Activated CD8-positive, alpha-beta memory T cell treated with anti-CD3 and anti-CD28 coated beads for 36 hours (primary cell): ENCODE data around the gene TUSC2. TPM values are rescaled to one million over a fixed set of nuclear protein-coding genes. Genes with fewer than 3 reads are reported as not detected.

ENCODE experiments used
- CTCF ChIA-PET: fragments of 350-600 bp; sonication (Branson Sonifier 250); formaldehyde crosslinking; loops from one replicate; lab custom pipeline; 2021; ENCODE audit warnings: antibody characterized with exemption; lab: Charles Lee
- POLR2A ChIA-PET: fragments of 350-600 bp; sonication (Branson Sonifier 250); formaldehyde crosslinking; loops from one replicate; lab custom pipeline; 2021; ENCODE audit warnings: antibody characterized with exemption; lab: Charles Lee
- total RNA-seq, 2 experiments: library from RNA; stranded (reverse); gene quantifications; one replicate each; pipeline ENCODE4 v1.2.3, GENCODE V29; 2021

Gene TUSC2
- total RNA-seq, 2 experiments from 2014 or later = 33.6 TPM

DNA sequence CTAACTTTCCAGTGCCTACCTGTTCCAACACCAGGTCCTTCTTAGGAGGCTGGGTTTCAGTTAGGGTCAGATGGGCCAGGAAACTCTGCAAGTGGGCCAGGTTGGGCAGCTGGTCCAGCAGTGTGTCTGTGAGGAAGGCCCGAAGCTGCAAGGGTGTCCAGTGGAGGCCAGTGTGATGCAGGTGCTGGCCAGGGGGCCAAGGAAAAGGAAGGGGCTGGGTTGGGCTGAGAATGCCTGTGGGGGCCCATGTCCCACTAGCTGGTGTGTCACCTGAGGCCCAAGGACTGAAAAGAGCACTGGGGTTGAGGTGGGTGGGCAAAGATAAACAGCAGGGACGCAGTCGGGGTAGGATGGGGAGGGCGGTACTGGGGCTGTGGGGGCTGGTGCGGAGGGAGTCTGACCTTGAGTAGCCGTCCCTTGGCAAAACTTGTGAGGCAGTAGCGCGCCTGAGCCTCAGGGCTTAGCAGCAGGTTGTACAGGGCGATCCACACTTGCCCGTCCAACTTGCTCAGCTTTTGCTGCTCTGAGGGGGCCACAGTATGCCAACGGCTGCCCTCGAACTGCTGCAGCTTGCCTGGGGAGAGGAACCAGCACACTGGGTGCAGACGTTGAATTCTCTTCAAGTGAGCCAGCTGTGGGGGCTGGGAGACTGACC is 14.1 kb upstream of the TUSC2 start:
- CTCF ChIA-PET = interaction anchor here (0.6 to 0.9 kb wide), 2 partner anchors 227 to 260 kb away, joined by 3 to 4 read pairs; partner anchors contain the start of gene HEMK1
- POLR2A ChIA-PET = interaction anchor here (1.0 kb wide), 1 partner anchor 8 kb away, joined by 5 read pairs; the partner anchor contains the start of genes CYB561D2 and NPRL2

DNA sequence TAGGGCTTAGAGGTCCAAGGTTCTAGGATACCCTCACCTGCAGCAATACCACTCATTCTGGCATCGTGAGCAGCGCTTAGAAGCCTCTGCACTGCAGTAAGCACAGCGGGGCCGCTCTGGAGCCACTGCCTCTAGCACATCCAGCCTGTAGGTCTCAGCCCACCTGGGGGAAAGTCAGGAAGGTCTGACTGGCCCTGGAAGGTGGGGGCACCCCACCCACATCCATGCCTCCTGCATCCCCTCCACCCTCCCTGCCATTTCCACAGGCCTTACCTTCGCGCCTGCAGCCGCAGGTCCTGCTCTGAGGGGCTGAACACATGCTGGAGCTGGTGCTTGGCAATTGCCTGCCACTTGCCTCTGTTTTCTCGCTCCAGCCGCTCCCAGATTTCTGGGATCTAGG is 13.5 kb upstream of the TUSC2 start:
- CTCF ChIA-PET = interaction anchor here (1.0 to 1.2 kb wide), 4 partner anchors 14 to 201 kb away, joined by 3 read pairs; partner anchors contain the start of gene TUSC2

GRCh38 chr3:50340448-50341329 is 12.7 kb upstream of the TUSC2 start, which contains the start of gene RASSF1:
TSS of gene RASSF1 (minus strand) at chr3:50340836. CDS start at chr3:50340805, 31 bp downstream.
- POLR2A ChIA-PET = interaction anchor here (0.5 to 1.9 kb wide), 8 partner anchors 9 to 1643 kb away, joined by 3 to 20 read pairs (median 8); partner anchors contain the start of genes CYB561D2, HYAL3, NAA80 and NPRL2
- CTCF ChIA-PET = interaction anchor here (0.7 to 2.2 kb wide), 7 partner anchors 9 to 230 kb away, joined by 3 to 10 read pairs (median 3); partner anchors contain the start of genes CYB561D2, NPRL2 and TUSC2

More for the DNA sequence above, 13.5 kb upstream of the TUSC2 start:
- POLR2A ChIA-PET = interaction anchor here (1.0 to 1.9 kb wide), 5 partner anchors 9 to 269 kb away, joined by 5 to 20 read pairs (median 8); partner anchors contain the start of genes CYB561D2, HYAL3, NAA80 and NPRL2

DNA sequence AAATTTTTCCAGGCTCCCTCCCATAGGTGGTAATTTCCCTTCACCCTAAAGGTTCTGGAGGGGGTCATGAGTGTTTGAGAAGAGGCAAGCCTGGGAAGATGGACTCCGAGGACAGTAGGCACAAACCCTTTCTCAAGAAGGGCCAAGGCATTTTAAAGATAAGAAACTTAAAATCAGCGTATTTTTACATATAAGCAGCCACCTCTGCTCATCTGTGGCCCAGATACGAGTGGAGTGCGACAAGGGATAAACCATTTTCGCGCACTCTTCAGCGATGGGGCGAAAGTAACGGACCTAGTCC is 12.1 kb upstream of the TUSC2 start:
- POLR2A ChIA-PET = interaction anchor here (1.1 to 1.9 kb wide), 5 partner anchors 8 to 270 kb away, joined by 7 to 20 read pairs (median 10); partner anchors contain the start of genes CYB561D2, HYAL3, NAA80 and NPRL2
- CTCF ChIA-PET = interaction anchor here (2.2 kb wide), 1 partner anchor 10 kb away, joined by 10 read pairs; the partner anchor contains the start of genes CYB561D2 and NPRL2

DNA sequence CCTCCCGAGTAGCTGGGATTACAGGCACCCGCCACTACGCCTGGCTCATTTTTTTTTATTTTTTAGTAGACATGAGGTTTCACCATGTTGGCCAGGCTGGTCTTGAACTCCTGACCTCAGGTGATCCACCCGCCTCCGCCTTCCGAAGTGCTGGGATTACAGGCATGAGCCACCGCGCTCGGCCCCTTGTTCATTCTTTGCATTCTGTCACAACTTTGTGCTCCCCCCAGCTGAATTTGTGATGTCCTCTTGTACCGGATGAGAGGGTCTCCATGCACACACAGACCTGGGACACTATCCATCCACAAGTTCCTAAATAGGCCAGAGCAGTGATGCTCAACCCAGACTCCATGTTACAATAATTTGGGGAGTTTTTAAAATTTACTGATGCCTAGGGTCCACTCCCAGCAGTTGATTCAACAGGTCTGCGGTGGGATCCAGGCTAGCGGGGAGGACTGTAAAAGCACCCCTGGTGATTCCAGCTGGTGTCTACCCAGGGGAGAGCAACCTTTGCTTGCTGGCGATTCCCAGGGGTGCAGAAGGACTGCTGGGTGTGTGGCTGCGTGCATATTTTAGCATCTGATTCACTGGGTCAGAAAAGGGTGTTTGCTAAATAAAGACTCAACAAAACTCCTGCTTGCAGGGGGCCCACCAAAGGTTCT is 11.6 kb upstream of the TUSC2 start:
- ChIA-PET CTCF (interaction anchor here (0.7 to 2.2 kb wide), 3 partner anchors 10 to 270 kb away, joined by 3 to 10 read pairs (median 4); partner anchors contain the start of genes CYB561D2 and NPRL2), POLR2A (interaction anchor here (1.8 to 3.2 kb wide), 3 partner anchors 11 to 270 kb away, joined by 8 to 28 read pairs (median 10); partner anchors contain the start of genes CYB561D2, HYAL3, NAA80 and NPRL2)

DNA sequence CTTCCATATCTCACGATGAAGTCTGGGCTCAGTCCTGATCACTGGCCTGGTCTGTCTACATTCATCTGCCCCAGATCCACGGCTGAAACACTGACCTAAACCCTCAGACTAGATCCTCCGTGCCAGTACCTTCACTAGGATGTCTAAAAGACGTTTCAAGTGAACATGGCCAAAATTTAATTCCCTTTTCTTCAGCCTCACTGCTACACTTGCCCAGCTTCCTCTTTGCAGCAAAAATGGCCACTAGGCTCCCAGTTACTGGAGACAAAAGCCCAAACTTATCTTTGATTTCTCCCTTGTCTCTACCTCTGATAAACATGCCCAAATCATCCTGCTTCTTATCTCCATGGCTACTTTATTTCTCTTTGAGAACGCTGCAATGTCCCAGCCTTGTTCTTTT is 10.9 kb upstream of the TUSC2 start:
- CTCF ChIA-PET = interaction anchor here (0.7 to 3.4 kb wide), 7 partner anchors 10 to 271 kb away, joined by 3 to 35 read pairs (median 4); partner anchors contain the start of genes CYB561D2, GNAI2 and NPRL2
- POLR2A ChIA-PET = interaction anchor here (0.7 to 3.6 kb wide), 5 partner anchors 11 to 277 kb away, joined by 6 to 28 read pairs (median 17); partner anchors contain the start of genes CYB561D2, HYAL3, NAA80 and NPRL2

DNA sequence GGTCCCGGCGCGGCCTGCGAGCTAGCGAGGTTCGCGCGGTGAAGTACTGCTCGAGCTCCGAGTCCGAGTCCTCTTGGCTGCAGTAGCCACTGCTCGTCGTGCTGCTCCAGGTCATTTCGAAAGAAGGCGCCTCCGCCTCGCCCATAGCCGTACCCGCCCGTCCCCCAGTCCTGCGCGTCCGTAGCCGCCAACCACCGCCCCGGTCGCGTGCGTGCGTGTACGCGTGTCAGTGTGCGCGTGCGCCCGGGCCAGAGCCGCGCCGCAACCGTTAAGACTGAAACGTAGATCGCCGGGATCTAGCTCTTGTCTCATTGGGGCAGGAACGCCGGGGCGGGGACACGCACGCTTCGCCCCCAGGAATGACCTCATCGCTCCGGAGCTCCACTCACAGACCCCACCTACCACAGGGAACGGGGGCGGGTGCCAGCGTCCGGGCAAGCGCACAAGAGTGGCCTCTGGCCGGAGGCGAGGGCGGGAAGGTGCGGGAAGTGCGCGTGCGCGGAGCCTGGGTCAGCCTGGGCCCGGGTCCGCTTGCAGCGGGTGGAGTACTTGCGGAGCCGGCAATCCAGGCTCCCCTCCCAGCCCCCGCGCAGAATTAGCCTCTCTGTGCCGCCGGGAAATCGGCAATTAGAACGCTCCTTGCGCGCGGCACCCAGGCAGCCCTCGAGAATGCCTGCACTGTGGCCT is 9.3 kb upstream of the TUSC2 start:
- ChIA-PET CTCF (interaction anchor here (0.5 to 3.4 kb wide), 10 partner anchors 8 to 404 kb away, joined by 3 to 35 read pairs (median 4); partner anchors contain the start of genes CYB561D2, GNAI2, HYAL3 and IFRD2), POLR2A (interaction anchor here (0.6 to 3.6 kb wide), 23 partner anchors 9 to 274 kb away, joined by 3 to 28 read pairs (median 4); partner anchors contain the start of genes CISH, CYB561D2, GNAI2 and HEMK1)

DNA sequence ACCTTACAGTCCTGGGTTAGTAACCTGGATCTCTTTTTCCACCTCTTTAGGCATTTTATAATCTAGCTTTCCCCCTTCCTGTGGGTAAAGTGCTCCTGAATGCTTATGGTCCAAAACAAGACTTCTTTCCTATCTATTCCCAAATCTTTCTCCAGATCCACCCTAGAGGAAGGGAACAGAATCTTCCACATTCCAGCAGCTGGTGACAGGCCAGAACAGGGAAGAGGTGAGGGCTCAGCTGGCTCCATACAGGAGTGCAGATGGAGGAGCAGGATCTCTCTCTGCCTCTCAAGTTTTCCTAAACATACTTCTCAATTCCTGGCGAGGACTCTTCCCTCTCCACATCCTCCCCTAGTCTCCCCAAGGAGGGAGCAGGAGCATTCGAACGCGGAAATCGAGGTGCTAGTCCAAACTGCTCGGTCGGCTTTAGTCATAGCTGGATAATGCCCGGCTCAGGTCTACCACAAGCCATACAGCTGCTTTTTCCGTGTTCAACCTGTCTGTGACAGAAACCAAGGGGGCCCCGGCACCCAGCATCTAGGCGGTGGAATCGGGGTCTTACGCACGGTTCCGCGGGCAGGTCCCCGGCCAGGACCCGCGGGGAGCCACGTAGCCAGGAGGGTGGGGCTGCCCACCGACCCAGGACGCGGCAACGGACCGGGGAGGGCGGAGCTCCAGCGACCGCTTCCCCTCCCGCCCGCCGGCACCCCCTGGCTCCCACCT is 8.6 kb upstream of the TUSC2 start:
- CTCF ChIA-PET = interaction anchor here (0.5 to 3.4 kb wide), 13 partner anchors 9 to 403 kb away, joined by 3 to 35 read pairs (median 3); partner anchors contain the start of genes CYB561D2, GNAI2, HYAL3 and IFRD2
- POLR2A ChIA-PET = interaction anchor here (0.6 to 3.6 kb wide), 19 partner anchors 8 to 275 kb away, joined by 3 to 28 read pairs (median 5); partner anchors contain the start of genes CISH, CYB561D2, GNAI2 and HEMK1

DNA sequence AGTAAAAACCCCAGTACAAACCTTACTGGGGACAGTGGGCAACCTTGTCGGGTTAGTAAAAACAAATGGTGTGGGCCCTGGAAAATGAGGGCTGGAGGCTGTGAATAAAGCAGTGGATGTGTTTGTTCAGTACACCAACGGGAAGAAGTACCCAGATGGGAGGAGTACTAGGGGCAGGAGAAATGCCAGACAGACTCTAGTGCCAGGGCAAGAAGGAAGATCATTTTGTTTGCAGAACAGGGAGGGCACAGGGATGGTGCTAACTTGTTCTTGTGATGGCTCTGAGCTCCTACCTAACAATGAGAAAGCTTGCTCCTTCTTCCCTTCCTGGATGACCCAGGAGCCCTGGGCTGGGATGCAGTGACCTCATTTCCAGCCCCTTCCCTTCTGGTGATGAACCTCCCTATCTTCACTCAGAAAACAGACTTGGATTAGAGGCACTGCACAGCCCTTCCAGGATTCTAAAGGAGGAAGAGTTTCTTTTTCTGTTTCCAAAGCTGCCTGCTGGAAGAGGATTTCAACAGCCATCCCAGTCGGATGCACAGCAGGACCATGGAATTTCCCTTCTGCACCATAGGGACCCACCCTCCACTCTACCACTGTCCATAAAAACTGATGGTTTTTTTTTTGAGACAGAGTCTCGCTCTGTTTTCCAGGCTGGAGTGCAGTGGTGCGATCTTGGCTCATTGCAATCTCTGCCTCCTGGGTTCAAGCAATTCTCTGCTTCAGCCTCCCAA is 6.5 kb upstream of the TUSC2 start:
- POLR2A ChIA-PET = interaction anchor here (1.0 to 1.9 kb wide), 2 partner anchors 16 to 35 kb away, joined by 3 to 6 read pairs; partner anchors contain the start of genes HYAL3 and NAA80
- CTCF ChIA-PET = interaction anchor here (1.0 to 2.1 kb wide), 3 partner anchors 10 to 62 kb away, joined by 3 to 8 read pairs (median 4); no protein-coding TSS in a partner anchor

GRCh38 chr3:50333744-50334328 is 5.8 kb upstream of the TUSC2 start:
- CTCF ChIA-PET = interaction anchor here (1.0 to 2.1 kb wide), 3 partner anchors 9 to 61 kb away, joined by 3 to 8 read pairs (median 4); no protein-coding TSS in a partner anchor

GRCh38 chr3:50331364-50331907 is 3.4 kb upstream of the TUSC2 start:
- CTCF ChIA-PET = no interaction called here

More at GRCh38 chr3:50333744-50334328, 5.8 kb upstream of the TUSC2 start:
- POLR2A ChIA-PET = interaction anchor here (1.0 to 1.9 kb wide), 2 partner anchors 15 to 35 kb away, joined by 3 to 6 read pairs; partner anchors contain the start of genes HYAL3 and NAA80

GRCh38 chr3:50330330-50330729 is 2.3 kb upstream of the TUSC2 start:
- ChIA-PET POLR2A (interaction anchor here (0.7 to 0.8 kb wide), 2 partner anchors 11 to 20 kb away, joined by 3 read pairs; partner anchors contain the start of genes CYB561D2, NPRL2 and RASSF1), CTCF (interaction anchor here (0.8 kb wide), 1 partner anchor 17 kb away, joined by 4 read pairs; no protein-coding TSS in a partner anchor)

More at GRCh38 chr3:50331364-50331907, 3.4 kb upstream of the TUSC2 start:
- POLR2A ChIA-PET = interaction anchor here (2.0 kb wide), 1 partner anchor 9 kb away, joined by 7 read pairs; the partner anchor contains the start of gene RASSF1

DNA sequence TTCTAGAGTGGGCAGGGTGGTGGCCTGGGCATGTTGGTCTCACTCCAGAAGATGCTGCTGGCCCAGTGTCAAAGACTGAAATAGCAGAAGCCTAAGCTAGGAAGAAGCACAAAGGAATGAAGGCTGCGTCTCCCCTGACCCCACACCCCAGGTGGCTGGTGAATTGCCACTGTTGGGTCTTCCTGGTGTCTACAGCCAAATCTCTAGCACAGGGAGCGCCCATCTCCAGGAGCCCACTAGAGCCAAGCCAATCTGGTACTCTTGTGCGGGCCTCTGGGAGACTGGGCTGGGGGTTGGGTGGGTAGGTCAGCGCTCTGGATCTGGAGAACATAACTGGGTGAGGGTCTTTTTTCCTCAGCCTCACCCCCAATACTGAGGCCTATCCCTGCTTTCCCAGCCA is 894 bp downstream of the TUSC2 start:
- POLR2A ChIA-PET = interaction anchor here (1.2 to 2.6 kb wide), 4 partner anchors 10 to 28 kb away, joined by 6 to 28 read pairs (median 10); partner anchors contain the start of genes CYB561D2, HYAL3, NAA80 and NPRL2
- CTCF ChIA-PET = interaction anchor here (0.6 to 1.7 kb wide), 9 partner anchors 10 to 99 kb away, joined by 3 to 7 read pairs (median 3); partner anchors contain the start of genes IFRD2 and RASSF1

DNA sequence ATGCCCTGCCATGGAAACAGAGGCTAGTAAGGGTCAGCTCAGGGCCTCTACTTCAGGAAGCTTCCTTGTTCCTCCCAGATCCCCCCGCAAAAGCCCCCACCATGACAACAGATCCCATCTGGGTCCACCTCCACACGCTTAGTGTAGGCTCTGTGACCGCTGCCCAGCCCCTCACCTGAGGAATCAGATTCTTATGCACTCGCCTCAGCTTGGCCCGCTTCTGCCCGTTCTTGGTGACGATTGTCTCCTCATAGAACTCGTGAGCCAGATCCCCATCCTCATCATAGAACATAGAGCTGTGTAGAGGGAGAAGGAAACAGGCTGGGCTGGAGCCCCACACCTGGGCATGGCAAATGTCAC is 1.9 kb downstream of the TUSC2 start:
- POLR2A ChIA-PET = no interaction called here

More for the DNA sequence above, 1.9 kb downstream of the TUSC2 start:
- CTCF ChIA-PET = no interaction called here
